ENCODE measurements around the gene PPP2R2B. TPM values are rescaled to one million over a fixed set of nuclear protein-coding genes. Genes with fewer than 3 reads are reported as not detected.
"Not testable (repeated sequence)": the region's sequence is repeated elsewhere in the genome, so short reads cannot be mapped to it uniquely, and the experiment has no call there.

The PPP2R2B gene
- total RNA-seq, 4 donors from 2014 or later, result 9.4 to 29.4 (median 20.7) TPM

GRCh38 chr5:146622391-146622790 lies 256.2 kb downstream of the PPP2R2B start:
- Histone ChIP-seq H3K27me3 (no peaks in the 10 kb centered on the region), H3K36me3 (peaks cover 0 to 15% (median 0%) of the 10 kb centered on the region in 3 donors), H3K4me3 (no peak overlapping the region), H3K9me3 (no peaks in the 10 kb centered on the region), H3K27ac (no peak overlapping the region), H3K4me1 (no peaks in the 10 kb centered on the region)
- DNase-seq (ENCODE audit: low spot score in 2 of 2), result no peak
- WGBS, 2 donors, result 38 to 60% methylated on average over 1 of the region's 1 CpG
- TF ChIP-seq POLR2A (IDR thresholded peaks at IDR 0.05) (no peak), EP300 (IDR thresholded peaks at IDR 0.05) (no peak)
- TF ChIP-seq, protein P1, sequence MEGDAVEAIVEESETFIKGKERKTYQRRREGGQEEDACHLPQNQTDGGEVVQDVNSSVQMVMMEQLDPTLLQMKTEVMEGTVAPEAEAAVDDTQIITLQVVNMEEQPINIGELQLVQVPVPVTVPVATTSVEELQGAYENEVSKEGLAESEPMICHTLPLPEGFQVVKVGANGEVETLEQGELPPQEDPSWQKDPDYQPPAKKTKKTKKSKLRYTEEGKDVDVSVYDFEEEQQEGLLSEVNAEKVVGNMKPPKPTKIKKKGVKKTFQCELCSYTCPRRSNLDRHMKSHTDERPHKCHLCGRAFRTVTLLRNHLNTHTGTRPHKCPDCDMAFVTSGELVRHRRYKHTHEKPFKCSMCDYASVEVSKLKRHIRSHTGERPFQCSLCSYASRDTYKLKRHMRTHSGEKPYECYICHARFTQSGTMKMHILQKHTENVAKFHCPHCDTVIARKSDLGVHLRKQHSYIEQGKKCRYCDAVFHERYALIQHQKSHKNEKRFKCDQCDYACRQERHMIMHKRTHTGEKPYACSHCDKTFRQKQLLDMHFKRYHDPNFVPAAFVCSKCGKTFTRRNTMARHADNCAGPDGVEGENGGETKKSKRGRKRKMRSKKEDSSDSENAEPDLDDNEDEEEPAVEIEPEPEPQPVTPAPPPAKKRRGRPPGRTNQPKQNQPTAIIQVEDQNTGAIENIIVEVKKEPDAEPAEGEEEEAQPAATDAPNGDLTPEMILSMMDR (IDR thresholded peaks at IDR 0.05), result peak in 1 of 5 experiments; percentile 21

DNA sequence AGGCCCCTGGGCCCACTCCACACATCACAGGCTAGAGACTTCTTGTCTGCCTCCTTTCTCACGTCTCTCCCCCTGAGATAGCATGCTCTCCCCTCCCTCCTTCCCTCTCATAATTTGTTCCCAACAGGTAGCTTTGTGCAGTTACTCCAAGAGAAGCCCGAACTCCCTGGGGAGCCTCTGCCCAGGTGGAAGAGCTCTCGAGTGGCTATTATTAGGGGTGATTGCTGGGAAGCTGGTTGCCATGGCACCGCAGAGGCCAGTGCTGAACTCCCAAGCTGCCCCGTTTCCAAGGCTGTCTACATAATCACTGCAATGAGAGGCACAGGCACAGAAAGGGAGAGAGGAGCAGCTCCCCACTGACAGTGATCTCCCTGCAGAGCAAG lies 257.9 kb downstream of the PPP2R2B start:
- peaks cover 0 to 14% (median 5%) of the 10 kb centered on the region in 4 donors for H3K9me3 ChIP-seq
- TF ChIP-seq EP300 (IDR thresholded peaks at IDR 0.05) (no peak), POLR2A (IDR thresholded peaks at IDR 0.05) (no peak)
- TF ChIP-seq, protein P1 (IDR thresholded peaks at IDR 0.05), result no peak
- no peak overlapping the region for H3K4me3 ChIP-seq
- no peaks in the 10 kb centered on the region for H3K27me3 ChIP-seq
- no peak for DNase-seq (ENCODE audit: low spot score in 2 of 2)
- 59 to 61% methylated on average over 5 of the region's 5 CpGs for WGBS, 2 donors
- peaks cover 0 to 9% (median 0%) of the 10 kb centered on the region in 3 donors for H3K36me3 ChIP-seq
- no peak overlapping the region for H3K27ac ChIP-seq
- no peaks in the 10 kb centered on the region for H3K4me1 ChIP-seq

GRCh38 chr5:146620031-146620668 lies 258.4 kb downstream of the PPP2R2B start:
- peaks cover 0 to 9% (median 0%) of the 10 kb centered on the region in 3 donors for H3K36me3 ChIP-seq
- peaks cover 0 to 17% (median 5%) of the 10 kb centered on the region in 4 donors for H3K9me3 ChIP-seq
- 84% methylated on average over 10 of the region's 10 CpGs for WGBS, 2 donors
- no peak for DNase-seq (ENCODE audit: low spot score in 2 of 2)
- no peaks in the 10 kb centered on the region for H3K27me3 ChIP-seq
- no peaks in the 10 kb centered on the region for H3K4me1 ChIP-seq
- no peak overlapping the region for H3K27ac ChIP-seq
- TF ChIP-seq, protein P1 (IDR thresholded peaks at IDR 0.05), result no peak
- TF ChIP-seq POLR2A (IDR thresholded peaks at IDR 0.05) (no peak), EP300 (IDR thresholded peaks at IDR 0.05) (no peak)
- no peak overlapping the region for H3K4me3 ChIP-seq

GRCh38 chr5:146618434-146618833 lies 260.1 kb downstream of the PPP2R2B start:
- H3K9me3 ChIP-seq, result peaks cover 0 to 17% (median 5%) of the 10 kb centered on the region in 4 donors
- H3K4me3 ChIP-seq, result no peak overlapping the region
- H3K4me1 ChIP-seq, result no peaks in the 10 kb centered on the region
- 66 to 73% methylated on average over 6 of the region's 6 CpGs for WGBS, 2 donors
- peaks cover 0 to 9% (median 0%) of the 10 kb centered on the region in 3 donors for H3K36me3 ChIP-seq
- DNase-seq (ENCODE audit: low spot score in 2 of 2), result no peak
- no peak overlapping the region for H3K27ac ChIP-seq
- TF ChIP-seq, protein P1 (IDR thresholded peaks at IDR 0.05), result no peak
- TF ChIP-seq POLR2A (IDR thresholded peaks at IDR 0.05) (no peak), EP300 (IDR thresholded peaks at IDR 0.05) (no peak)
- no peaks in the 10 kb centered on the region for H3K27me3 ChIP-seq

- not testable (repeated sequence) for H3K27ac ChIP-seq; H3K4me1 ChIP-seq; H3K36me3 ChIP-seq; H3K27me3 ChIP-seq; H3K4me3 ChIP-seq; DNase-seq (ENCODE audit: low spot score in 2 of 2); H3K9me3 ChIP-seq
- no CpG with 5 or more reads among the region's 17 CpGs for WGBS, 2 donors
These were observed 268.8 kb downstream of the PPP2R2B start for GRCh38 chr5:146609731-146610130.
